CD4-positive, alpha-beta T cell treated with Interferon alpha-2 for 1 hour (primary cell): ENCODE results near the gene MCMBP.
"Not testable (repeated sequence)": the region's sequence is repeated elsewhere in the genome, so short reads cannot be mapped to it uniquely, and the experiment has no call there.

Source experiments
- DNase-seq, 2 donors: peaks; one replicate each; pipeline ENCODE4 v3.0.0-alpha.2; 2020 to 2022

MCMBP gene, protein sequence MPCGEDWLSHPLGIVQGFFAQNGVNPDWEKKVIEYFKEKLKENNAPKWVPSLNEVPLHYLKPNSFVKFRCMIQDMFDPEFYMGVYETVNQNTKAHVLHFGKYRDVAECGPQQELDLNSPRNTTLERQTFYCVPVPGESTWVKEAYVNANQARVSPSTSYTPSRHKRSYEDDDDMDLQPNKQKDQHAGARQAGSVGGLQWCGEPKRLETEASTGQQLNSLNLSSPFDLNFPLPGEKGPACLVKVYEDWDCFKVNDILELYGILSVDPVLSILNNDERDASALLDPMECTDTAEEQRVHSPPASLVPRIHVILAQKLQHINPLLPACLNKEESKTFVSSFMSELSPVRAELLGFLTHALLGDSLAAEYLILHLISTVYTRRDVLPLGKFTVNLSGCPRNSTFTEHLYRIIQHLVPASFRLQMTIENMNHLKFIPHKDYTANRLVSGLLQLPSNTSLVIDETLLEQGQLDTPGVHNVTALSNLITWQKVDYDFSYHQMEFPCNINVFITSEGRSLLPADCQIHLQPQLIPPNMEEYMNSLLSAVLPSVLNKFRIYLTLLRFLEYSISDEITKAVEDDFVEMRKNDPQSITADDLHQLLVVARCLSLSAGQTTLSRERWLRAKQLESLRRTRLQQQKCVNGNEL

DNA sequence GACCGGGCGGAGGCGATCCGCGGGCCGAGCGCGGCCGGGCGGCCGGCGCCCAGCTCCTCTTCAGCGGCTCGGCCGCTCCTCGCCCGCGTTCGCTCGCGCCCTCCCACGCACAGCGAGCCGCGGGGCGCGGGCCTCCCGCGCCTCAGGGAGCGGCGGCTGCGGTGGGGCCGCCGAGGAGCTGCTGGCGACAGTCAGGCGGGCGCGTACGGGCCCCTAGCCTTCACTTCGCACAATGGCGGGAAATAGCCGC is at the start of gene MCMBP:
Gene MCMBP, minus strand, starts transcription at position 234 of the 250 bp plus-strand sequence. CDS start 259 bp downstream, outside the sequence.
- DNase-seq = no peak

DNA sequence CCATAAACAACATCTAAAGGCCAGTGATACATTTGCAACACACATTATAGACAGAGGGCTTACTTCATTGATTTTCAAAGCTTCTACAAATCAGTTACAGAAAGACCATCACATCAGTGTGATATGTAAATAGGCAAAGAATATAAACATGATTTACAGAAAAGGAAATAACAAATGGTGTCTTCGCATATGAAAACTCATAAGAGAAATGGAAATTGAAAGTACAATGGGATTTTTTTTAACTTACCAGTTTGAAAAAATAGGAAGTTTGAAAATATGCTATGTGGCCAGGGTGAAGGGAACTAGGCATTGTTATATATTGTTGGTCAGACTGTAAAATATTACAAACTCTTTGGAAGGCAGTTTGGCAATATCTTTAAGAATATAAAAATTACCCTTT is 47.2 kb upstream of the MCMBP start:
- DNase-seq = no peak

GRCh38 chr10:119919271-119919670 is 46.6 kb upstream of the MCMBP start:
- no peak for DNase-seq

DNA sequence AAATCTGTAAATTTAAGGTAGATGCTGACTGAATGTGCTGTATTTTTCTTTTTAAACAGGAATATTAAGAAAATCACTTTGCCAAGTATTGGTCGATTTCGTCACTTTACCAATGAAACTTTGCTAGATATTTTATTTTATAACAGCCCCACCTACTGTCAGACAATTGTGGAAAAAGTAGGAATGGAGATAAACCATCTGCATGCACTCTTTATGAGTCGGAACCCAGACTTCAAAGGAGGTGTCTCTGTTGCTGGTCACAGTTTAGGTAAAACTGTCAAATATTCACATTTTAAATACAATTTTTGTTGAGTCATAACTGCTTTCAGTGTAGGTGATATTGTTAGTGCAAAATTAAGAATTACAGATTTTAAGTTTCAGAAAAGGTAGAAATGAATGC is 45.1 kb upstream of the MCMBP start:
- no peak for DNase-seq

- no peak for DNase-seq
These were observed 38.0 kb upstream of the MCMBP start for GRCh38 chr10:119910689-119911088.

DNA sequence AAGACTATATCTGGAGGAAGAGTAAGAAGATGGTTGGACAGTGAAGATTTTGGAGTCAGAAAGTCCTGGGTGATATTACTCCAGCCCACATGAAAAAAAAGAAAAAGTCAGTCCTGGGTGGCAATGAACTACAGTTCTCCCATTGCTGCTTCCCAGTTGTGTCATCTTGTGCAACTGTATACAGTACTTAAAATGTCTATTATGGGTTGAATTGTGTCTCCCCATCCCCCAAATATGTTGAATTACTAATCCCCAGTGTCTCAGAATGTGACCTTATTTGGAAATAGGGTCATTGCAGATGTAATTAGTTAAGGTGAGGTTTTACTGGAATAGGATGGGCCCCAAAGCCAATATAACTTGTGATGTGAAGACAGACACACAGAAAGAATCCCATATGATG is 35.5 kb upstream of the MCMBP start:
- DNase-seq = no peak

GRCh38 chr10:119907695-119908094 is 35.1 kb upstream of the MCMBP start:
- DNase-seq = not testable (repeated sequence)

GRCh38 chr10:119903946-119904666 is 31.5 kb upstream of the MCMBP start:
- no peak for DNase-seq

- no peak for DNase-seq
These were observed 25.9 kb upstream of the MCMBP start for GRCh38 chr10:119898577-119898976.

- no peak for DNase-seq
These were observed 24.5 kb upstream of the MCMBP start for GRCh38 chr10:119896937-119897770.

DNA sequence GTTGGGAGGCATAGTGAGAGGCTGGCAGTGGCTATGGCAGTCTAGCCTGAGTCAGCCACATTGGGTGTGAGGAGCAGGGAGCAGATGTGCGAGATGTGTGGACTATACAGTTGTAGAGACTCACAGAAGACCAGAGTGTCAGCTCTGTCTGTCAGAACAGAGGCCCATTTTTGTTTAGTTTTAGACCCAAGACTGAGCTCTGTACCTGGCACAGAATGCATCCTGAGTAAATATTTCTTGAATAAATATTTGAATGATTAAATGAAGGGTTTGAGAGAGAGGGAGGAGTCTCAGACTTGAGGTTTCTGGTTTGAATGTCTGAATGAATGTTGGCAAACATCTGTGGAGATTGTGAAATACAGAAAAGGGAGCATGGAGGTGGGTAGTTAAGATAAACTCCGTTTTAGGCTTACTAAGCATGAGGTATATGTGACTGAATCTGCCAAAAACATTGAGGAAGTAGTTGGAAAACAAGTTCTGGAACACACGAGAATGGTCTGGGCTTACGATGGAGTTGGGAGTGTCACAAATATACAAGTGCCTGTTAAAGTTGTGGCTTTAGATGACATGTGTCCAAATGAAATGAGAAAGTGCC is 23.5 kb upstream of the MCMBP start:
- no peak for DNase-seq

- DNase-seq = no peak
These were observed 21.3 kb upstream of the MCMBP start for GRCh38 chr10:119893845-119894427.

DNA sequence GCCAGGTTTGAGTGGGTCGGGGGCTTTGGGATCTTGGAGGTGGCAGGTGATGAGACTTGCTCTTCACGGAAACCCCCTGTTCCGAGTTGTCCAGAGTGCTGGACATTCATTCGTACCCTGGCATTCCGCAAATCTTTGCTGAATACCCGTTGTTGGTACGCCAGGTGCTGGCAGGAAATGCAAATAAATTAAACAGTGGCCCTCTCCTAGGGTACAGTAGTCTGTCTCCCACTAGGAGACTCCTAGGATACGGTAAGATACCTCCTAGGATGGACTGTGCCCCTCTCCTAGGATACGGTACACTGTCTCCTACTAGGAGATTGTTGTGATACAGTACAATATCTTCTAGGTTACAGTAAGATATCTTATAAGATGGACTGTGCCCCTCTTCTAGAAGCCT is 20.4 kb upstream of the MCMBP start:
- no peak for DNase-seq

GRCh38 chr10:119892188-119893065 is 19.8 kb upstream of the MCMBP start, which contains the start of gene SEC23IP:
SEC23IP (plus strand) TSS chr10:119892730; CDS start chr10:119892783, 53 bp downstream.
- DNase-seq = peak; percentile 91 to 92

GRCh38 chr10:119891849-119892187 is 19.2 kb upstream of the MCMBP start:
- not testable (repeated sequence) for DNase-seq

- not testable (repeated sequence) for DNase-seq
These were observed 17.7 kb upstream of the MCMBP start for GRCh38 chr10:119890307-119890706.

DNA sequence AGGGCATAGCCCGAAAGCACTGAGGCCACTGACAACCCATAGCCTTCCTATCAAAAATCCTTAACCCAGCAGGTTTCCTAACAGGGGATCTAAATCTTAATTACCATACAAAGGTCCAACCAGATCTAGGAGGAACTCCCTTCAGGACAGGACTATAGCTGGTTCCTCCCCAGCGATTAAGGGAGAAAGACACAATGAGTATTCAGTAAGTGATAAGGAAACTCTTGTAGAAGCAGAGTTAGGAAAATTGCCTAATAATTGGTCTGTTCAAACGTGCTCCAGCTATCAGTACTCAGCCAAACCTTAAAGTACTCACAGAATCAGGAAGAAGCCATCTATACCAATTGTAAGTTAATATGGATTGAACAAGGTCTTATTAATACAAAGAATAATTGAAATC is 16.6 kb upstream of the MCMBP start:
- DNase-seq = not testable (repeated sequence)

DNA sequence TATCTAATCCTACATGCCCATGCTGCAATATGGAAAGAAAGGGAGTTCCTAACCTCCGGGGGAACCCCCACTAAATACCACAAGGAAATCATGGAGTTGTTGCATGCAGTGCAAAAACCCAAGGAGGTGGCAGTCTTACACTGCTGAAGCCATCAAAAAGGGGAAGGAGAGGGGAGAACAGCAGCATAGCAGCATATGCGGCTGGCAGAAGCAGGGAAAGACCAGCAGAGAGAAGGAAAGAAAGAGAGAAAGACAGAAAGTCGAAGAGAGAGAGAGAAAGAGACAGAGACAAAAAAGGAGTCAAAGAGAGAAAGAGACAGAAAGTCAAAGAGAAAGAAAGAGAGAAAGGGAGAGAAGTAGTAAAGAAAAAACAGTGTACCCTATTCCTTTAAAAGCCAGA is 16.1 kb upstream of the MCMBP start:
- not testable (repeated sequence) for DNase-seq

DNA sequence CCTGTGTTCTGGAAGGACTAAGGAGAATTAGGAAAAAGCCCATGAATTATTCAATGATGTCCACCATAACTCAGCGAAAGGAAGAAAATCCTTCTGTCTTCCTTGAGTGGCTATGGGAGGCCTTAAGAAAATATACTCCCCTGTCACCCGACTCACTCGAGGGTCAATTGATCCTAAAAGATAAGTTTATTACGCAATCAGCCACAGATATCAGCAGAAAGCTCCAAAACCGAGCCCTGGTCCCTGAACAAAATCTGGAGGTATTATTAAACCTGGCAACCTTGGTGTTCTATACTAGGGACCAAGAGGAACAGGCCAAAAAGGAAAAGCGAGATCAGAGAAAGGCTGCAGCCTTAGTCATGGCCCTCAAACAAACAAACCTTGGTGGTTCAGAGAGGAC is 13.4 kb upstream of the MCMBP start:
- not testable (repeated sequence) for DNase-seq

GRCh38 chr10:119883901-119884611 is 11.4 kb upstream of the MCMBP start:
- not testable (repeated sequence) for DNase-seq

DNA sequence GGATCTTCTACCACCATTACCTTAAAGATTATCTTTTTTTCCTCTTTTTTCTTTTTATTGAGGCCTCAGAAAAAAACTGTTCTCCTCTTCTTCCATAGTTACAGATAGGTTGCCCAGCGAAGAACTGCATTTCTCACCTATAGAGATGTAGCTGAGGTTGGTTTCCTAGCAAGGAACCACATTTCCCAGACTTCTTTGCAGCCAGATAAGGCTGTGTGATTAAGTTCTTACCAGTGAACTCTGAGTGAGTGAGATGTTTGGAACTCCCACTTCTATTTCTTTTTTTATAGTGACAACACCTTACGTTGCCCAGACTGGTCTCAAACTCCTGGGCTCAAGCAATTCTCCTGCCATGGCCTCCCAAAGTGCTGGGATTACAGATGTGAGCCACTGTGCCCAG is 5.9 kb upstream of the MCMBP start:
- DNase-seq = no peak
